ENCODE measurements around the gene MFSD11.
"Not testable (repeated sequence)": the region's sequence is repeated elsewhere in the genome, so short reads cannot be mapped to it uniquely, and the experiment has no call there.

MFSD11 gene

DNA sequence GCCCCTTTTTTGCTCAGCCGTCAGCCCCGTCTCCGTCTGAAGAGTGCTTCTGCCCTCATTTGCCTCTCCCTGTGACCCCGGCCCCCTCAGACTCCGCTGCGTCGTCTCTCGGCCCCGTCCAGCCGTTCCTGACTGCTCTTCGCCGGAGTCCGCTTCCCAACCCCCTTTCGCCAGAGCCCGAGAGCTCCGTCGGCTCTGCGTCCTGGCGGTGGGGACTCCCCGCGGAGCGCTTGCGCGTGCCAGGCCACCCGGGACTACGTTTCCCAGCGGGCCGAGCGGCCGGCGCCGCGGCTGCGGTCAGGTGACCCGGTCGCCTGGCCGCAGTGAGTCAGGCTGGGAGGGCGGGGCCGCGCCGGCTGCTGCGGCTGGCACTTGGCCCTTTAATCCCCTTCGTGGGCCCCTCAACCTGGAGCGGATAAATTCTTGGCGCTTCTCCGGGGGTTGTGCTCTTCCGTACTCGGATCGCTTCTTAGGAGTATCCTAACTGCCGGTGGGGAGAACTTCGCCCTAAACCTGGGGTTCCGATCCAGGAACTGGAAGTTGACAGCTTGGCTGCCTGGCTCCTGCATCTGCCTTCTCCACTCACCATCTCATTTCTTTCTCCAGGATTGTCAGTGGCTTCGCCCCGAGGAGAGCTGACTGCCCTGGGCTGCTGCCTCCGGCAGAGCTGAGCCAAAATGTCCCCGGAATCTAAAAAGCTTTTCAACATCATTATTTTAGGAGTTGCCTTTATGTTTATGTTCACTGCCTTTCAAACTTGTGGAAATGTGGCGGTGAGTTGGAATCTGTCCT is at the start of gene MFSD11:
TSS of gene MFSD11 (plus strand) at position 444 of the 792 bp plus-strand sequence. CDS start at position 678, 234 bp downstream.
- peak; percentile 80 for DNase-seq

DNA sequence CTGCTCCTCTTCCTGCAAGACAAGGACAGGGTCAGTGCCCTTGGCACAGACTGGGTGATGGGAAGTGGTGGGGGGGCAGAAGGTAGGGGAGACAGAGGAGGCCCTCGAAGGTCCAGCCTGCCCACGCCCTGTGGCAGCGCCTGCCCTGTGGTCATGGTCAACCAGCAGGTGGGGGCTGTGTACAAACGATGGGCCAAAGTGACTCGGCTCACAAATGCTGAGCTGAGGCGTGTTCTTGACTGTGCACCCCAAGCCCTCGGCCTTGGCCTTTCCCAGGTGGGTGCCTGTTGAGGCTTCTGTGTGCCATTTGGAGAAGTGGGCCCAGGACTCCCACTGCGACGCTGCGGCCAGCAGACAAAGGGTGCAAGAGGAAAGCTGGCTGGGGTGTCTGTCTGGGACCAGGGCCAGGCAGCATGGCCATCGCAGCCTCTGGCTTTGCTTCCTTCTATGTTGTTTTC is 49.7 kb upstream of the MFSD11 start:
- DNase-seq: no peak

DNA sequence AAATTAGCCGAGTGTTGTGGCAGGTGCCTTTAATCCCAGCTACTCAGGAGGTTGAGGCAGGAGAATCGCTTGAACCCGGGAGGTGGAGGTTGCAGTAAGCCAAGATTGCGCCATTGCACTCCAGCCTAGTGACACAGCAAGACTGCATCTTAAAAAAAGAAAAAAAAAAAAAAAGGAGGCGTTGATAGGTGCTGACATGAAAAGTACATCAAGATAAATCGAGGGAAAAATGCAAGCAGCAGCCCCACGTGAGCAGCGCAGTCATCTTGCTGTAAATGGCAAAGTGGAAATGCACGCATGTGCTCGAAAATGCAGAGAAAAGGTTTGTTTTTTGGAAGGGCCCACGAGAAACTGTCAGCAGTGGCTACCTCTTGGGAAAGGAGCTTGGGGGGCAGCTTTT is 48.1 kb upstream of the MFSD11 start:
- no peak for DNase-seq

DNA sequence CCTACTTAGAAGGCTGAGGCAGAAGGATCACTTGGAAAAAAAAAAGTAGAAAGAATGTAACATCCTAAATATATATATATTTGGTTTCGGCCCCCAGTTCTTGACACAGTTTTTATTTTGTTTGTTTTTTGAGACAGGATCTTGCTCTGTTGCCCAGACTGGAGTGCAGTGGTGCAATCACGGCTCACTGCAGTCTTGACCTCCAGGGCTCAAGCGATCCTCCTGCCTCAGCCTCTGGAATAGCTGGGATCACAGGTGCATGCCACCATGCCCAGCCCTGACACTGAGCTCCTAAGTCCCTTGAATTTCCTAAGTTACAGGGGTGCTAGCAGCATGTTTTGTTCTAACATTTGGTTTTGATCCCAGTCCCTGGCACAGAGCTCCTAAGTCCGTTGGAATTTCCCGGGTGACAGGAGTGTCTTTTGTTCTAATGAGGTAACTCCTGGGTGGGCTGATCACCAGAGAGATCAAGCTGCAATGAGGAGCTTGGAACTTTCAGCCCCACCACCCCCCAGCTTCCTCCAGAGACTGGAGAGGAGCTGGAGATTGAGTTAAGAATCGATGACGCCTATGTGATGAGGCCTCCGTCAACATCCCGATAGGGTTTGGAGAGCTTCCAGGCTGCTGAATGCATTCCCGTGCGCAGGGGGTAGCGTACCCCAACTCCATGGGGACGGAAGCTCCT is 47.2 kb upstream of the MFSD11 start:
- no peak for DNase-seq

DNA sequence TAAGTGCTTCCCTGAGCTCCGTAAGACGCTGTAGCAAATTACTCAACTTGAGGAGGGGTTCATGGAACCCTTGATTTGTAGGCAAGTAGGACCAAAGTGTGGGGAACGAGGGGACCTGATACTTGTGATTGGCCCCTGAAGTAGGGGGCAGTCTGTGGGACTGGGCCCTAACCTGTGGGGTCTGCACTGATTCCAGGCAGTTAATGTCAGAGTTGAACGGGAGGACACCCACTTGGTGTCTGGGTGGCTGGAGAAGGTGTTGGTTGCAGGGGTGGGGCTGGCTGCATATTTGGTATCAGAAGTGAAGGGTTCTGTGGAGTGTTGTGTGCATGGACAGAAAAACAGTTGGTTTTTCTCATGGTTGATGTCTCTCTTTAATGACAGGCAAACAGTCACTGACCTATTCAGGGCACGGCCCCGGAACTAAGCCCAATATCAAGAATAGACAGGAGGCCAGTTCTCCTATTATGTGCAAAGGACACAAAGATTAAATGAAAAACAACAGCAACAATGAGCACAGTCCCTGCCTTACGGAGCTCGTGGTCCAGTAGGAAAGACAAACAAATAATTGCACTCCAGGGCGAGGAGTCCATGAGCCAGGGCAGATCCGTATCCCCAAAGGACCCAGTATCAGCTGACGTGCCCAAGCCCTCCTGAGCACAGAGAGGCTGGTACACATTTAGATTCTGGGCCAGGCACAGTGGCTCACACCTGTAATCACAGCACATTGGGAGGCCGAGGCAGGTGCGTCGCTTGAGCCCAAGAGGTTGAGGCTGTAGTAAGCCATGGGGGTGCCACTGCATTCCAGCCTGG is 46.3 kb upstream of the MFSD11 start:
- no peak for DNase-seq

DNA sequence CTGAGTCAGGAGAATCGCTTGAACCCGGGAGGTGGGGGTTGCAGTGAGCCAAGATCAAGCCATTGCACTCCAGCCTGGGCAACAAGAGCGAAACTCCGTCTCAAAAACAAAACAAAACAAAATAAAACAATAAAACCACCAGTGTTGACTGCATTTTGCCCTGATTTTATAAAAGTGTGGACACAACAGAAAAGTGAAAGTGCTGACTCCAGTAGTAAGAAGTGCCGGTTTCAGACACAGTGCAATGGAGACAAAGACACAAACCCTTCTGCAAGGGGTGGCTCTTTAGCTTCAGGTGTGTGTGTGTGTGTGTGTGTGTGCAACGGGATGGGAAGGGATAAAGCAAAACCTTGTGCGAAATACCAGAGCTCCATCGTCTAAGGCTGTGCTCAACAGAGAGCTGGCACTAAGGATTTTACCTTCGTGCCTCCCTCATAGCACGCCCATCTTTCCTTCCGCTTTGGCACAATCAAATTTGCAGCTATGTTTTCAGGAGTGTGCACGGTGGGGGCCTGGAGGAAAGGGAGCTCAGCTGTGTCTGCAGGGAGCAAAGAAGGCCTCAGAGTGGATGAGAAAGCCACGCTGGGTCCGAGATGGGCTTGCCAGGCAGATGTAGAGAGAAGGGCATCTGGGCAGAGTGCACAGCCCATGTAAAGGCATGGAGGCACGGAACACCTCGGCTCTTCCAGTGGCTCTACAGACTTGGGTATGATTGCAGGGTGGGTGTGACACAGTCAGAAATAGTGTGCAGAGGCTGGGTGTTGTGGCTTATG is 42.7 kb upstream of the MFSD11 start:
- no peak for DNase-seq

DNA sequence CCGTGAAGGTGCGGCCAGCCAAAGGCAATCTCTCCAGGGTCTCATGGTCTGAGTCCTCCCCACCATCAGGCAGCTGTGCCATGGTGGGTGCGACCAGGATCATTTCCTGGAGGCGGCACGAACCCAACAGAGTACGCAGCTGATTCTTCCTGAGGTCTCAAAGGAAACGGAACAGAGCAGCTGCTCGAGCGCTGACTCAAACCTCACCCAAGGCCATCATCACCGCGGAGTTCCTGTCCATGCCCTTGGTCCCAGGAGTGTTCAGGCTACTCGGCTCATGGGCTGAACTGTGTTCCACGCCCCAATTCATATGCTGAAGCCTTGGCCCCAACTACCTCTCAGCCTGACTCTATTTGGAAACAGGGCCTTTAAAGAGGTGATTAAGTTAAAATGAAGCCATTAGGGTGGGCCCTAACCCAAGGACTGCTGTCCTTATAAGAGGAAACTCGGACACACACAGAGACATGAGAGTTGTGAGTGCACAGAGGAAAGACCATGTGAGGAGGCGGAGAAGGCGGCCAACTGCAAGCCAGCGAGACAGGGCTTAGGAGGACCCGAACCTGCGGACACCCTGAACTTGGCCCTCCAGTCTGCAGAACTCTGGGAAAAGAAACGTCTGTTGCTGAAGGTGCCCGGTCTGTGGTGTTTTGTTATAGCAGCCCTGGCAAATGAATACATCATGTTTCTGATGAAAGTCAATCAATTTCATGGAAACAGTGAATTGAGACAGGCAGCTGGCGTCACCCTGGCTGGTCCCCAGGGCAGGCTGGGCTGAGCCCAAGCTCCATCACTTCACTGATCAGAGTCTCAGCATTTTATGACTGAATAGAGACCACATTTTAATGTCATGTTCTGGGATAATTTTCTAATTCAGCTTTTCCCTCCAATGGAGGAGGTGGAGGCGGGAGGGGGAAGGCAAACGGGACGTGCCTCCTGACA is 40.9 kb upstream of the MFSD11 start:
- no peak for DNase-seq

DNA sequence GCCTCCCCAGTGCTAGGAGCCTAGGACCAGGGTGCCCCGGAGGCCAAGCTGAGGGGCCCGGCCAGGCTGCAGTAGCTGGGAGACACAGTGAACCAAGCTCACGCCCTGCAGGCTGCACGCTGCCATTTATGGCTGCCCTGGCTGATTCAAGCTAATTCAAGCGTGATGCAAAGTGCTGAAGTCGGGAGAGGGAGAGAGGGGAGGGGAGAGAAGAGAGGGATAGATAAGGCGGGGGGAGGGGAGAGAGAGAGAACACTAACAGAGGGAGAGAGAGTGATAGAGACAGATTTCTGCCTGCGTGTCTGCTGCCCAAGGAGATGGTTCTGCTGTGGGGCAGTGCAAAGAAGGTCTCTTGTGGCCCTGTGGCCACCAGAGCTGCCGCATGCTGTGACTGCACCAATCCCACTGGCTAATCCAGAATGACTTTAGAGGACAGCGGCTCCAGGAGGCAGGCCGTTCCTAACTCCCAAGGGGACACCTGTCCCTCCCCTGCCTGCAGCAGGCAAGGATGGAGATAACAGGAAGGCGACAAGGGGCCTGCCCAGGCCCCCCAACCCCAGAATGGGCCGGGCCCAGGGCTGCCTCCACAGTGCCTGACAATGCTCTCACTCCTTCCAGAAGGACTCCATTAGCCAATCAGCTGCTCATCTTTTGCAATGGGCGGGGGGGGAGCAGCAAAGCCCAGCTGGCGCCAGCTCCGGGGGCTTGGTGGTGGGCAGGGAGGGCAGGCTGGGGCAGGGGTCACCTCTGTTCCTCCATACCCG is 40.0 kb upstream of the MFSD11 start:
- DNase-seq: no peak

DNA sequence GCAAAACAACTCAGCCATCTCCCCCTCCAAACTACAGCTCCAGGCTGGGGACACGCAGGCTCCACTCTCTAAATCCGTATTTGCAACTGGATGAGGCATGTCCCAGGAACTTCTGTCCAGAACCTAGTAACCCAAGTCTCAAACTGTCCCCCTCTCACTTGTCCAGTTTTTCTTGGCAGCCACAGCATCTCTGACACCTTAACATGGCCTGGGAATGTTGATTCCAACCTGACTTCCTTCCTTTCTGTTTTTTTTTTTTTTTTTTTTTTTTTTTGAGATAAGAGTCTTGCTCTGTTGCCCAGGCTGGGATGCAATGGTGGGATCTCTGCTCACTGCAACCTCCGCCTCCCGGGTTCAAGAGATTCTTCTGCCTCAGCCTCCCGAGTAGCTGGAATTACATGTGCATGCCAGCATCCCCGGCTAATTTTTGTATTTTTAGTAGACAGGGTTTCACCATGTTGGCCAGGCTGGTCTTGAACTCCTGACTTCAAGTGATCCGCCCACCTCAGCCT is 39.4 kb upstream of the MFSD11 start:
- not testable (repeated sequence) for DNase-seq

DNA sequence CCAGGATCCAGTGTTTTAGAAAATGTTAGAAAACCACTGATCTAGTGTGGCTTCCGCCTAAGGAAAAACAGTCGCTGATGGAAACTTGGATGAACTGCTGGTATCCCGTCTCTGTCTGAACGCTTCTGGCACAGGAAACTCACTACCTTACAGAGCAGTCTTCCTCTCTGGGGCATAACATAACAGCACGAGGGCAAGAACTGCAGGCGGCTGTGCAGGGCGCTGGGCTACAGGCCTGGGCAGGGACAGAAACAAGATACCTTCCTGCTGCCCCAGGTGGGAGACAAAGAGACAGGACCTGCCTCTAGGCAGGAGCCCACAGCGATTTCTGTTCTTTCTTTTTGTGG is 37.7 kb upstream of the MFSD11 start:
- DNase-seq: peak; percentile 36

DNA sequence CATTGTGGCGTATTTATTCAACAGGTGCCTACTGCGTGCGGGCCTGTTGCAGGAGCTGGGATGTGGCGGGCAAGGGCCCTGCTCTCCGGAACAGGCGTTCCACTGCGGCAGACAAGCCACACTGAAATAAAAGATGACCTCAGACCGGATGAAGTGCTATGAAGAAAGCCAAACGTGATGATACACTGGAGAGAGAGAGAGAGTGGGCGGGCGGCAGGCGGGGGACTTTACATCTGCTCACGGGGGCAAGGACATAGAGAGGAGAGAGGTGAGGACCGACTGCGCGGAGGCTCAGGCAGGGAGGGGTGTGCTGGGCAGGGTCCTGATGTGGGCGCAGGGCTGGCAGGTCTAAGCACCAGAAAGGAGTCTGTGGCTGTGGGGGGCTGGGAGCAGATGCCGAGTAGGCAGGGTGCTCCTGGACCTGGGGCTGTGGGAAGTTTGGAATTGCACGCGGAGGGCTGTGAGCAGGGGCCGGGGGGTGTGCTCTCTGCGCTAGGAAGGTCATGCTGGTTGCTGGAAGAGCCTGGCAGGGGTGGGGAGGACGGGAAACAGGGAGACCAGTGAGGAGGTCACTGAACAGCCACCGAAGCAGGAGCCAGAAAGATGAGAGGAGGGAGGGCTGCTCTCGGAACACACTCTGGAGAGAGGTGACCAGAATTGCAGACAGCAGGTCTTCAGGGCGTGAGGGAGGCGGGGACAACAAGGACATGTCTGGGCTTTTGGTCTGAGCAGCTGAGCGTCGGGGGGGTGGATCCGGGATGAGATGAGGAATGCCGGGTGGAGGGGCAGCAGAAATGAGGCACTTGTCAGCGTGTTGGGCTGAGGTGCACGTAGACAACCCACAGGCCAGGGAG is 37.1 kb upstream of the MFSD11 start:
- no peak for DNase-seq

DNA sequence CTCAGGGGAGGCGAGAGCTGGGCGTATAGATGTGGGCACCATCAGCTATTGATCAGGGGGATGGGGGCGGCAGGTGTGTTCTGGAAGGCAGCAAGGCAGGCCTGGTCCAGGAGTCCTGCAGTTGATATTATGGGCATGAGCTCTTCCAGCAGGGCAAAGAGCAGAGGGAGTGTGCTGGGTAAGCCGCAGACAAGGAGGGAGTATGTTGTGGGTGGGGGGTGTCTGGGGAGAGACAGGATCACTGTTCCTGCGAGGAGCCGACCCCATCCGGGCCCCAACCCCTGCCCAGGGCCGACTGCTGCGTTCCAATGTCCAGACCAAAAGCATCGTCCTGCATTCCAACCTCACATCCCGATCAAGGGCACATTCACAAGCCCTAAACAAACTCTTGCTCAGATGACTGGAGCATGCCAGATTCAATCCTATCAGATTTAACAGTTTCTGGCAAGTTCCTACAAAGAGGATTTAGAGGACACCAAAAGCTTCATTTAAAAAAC is 36.4 kb upstream of the MFSD11 start:
- no peak for DNase-seq

DNA sequence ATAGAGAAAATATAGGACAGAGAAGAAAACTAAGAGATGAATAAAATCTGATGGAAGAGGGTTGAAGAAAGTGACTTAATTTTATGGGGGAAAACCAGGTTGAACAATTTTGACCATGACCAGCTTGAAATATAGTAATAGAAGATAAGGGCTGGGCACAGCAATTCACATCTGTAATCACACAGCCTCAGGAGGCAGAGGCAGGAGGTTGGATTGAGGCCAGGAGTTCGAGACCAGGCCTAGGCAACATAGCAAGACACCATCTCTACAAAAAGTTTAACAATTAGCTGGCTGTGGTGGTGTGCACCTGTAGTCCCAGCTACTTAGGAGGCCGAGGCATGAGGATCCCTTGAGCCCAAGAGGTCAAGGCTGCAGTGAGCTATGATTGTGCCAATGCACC is 35.8 kb upstream of the MFSD11 start:
- DNase-seq: no peak

DNA sequence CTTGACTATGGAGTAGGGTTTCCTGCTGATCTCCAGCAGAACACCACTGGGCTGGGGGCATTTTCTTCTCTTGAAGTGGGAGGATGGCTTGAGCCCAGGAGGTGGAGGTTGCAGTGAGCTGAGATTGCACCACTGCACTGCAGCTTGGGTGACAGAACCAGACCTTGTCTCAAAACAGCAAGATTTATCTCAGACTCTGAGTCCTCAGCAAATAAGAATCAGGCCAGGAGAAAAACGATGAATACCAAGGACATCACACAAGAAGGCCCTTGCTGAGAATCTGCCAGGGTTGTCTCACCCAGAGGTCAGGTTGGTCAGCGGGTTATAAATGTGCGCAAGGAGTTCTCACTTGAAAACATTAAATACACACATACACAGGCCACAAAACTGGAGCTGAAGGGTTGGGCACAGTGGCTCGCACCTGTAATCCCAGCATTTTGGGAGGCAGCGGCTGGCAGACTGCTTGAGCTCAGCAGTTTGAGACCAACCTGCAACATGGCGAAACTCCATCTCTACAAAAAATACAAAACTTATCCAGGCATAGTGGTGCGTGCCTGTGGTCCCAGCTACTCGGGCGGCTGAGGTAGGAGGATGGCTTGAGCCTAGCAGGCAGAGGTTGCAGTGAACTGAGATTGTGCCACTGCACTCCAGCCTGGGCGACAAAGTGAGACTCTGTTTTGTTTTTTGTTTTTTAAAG is 34.8 kb upstream of the MFSD11 start:
- no peak for DNase-seq

DNA sequence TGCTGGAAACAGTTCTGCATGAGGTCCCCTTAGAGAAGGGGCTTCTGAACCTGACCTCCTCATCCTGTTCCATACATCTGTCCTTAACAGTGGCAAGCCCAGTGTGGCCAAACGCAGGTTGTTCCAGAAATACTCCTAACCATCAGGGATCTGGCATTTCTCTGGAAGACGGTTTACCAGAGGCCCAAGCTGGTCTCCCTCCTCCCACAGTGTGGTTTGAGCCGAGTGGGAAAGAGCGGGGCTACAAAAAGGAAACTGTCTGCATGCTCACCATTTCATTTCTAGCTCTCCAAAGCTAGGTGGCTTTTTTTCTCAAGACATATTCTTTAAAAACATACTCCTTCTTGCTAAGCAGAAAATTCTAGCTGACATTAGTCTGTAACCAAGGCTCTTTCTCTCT is 33.1 kb upstream of the MFSD11 start:
- no peak for DNase-seq

DNA sequence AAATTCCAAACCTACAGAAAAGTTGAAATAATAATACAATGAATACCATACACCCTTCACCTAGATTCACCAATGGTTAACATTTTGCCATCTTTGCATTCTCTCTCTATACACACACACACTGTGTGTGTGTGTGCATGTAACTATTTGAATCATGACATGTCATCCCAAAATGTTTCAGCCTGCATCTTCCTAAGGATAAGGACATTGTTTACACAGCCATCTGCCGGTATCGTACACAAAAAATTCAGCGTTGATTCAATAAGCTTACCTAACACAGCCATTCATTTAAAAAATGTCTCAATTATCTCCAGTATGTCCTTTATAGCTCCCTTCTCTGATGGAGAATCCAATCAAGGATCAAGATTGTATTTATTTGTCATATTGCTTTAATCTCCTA is 31.1 kb upstream of the MFSD11 start:
- DNase-seq: no peak

DNA sequence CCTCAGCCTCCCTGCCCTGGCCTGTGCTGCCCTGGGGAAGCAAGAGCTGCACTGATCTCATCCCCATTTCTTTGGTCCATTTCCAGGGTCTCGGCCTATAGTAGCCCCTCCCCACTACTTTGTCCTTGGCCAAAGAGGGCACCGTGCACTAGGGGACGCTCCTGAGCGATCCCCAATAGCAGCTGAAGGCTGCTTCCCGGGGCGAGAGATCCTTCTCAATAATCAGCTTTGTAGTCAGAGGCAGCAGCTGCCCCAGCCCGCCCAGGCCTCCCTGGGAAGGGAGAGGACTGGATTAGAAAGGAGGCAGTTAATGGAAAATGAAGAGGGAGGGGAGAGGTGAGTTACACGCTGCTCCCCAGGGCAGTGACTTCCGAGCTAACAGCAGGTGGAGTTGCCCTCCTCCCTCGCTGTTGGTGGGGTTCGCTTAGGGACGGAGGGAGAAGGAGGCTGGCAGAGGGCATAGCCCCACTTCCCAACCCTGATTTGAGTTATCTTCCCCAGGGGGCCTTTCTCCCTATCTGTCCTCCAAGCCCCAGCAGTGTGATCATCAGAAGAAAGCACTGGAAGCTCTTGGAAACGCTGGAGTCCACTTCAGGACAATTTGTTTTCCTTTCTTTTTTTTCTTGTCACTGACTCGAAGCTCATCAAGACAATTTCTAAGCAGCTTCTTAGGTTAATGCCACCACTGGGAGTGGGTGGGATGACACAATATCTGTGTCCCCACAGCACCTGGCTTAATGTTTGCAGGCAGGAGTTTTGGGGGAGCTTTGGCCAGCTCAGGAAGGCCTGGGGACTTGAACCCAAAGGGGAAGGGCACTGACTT is 29.7 kb upstream of the MFSD11 start:
- DNase-seq: no peak

All from NCI-H1436 treated with DMSO at 0.1 percent for 48 hours (cell line).